DMS53 (cell line): ENCODE measurements around the gene CBX8.
A peak's percentile ranks its signal among the peaks of the same experiment; 100 is the strongest.

Experiments
- DNase-seq: peaks from one replicate; lab custom pipeline; 2025; lab: John Stamatoyannopoulos, UW

The CBX8 gene

DNA sequence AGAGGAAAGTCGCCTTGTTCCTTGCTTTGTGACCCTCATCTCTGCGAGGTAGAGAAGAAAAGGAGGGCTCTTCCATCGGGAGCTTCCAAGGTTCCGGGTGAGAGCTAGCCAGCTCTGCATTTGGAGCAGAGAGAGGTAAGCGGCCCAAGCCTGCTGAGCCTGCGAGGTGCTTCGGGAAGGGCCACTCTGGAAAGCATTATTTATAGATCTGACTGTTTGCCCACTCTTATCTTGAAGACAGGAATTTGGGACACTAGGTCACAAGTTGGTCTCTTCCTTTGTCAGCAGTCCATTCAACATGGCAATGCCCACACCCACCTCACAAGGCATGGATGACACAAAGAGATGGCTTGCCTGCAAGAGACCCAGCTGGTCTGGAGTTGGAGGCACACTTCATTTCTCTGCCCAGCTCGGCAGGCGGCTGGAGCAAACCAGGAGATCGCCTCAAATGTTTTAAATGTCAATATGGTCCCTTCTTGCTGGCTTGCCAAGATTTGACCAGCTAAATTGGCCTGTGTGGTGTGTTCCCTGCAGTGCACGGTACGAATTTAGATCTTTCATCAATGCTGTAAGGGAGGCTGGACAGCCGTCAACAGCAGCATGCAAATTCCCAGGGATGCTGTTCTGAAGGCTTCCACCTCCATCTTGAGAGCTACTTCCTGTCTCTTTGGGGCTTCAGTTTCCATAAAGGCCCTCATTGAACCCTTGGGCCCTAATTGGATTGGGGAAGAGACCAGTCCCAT is 22.8 kb upstream of the CBX8 start:
- no peak for DNase-seq

- no peak for DNase-seq
Measured at GRCh38 chr17:79819085-79819484, 22.2 kb upstream of the CBX8 start.

DNA sequence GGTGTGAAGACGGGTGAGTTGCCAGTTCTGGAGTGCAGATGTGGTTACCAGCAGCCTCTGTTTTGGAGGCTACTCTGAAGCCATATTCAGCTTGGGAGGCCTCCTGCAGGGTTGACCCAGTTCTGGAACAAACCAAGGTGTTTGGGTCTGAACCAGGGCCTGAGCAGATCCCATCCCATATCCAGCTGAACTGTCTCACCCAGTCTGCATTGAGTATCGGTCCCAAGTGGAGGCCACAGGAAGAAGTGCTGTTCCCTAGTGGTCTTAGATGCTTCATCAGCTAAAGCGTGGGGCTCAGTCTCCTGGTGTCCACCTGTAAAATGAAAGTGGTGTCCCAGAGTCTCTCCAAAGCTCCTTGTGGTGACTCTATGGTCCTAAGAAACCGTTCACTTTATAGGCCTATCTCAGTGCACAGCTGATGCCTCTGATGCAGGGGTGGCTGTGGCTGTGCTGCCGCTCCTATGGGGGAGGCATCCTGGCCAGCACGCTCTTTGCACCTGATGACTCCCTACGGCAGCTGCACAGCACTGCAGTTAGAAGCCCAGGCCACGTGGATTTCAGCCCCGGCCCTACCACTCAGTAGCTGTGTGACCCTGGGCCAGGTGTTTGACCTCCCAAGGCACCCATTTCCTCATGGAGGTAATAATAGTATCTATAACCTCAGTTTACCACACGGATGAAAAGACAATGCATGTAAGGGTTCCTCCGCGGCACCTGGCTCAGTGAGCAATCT is 21.3 kb upstream of the CBX8 start:
- no peak for DNase-seq

DNA sequence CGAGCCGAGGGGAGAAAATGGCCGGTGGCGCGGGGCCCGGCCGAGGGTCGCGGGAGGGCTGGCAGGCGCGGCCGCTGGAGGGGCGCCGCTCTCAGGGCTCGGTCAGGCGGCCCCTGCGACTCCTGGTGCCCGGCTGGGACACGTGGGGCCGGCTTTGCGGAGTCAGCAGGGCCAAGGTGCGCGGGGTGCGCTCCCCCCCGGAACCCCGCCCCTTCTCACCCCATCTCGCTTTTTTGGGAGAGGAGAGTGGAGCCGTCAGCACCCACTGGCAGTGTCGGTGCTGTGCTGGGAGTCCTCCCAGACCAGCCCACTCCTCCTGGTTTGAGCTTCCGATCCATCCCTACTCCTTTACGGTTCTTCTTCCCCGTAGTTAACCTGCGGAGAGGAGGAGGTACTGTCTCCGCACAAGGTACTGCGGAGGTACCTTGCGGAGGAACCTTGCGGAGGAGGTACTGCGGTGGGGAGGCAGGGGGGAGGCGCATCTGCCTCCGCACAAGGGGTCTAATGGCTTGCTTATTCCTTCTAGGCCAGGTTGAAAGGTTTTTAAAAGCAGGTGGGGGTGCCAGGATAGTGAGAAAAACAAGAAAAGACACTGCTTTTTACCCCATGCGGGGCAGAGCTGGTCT is 19.1 kb upstream of the CBX8 start:
- DNase-seq: no peak

DNA sequence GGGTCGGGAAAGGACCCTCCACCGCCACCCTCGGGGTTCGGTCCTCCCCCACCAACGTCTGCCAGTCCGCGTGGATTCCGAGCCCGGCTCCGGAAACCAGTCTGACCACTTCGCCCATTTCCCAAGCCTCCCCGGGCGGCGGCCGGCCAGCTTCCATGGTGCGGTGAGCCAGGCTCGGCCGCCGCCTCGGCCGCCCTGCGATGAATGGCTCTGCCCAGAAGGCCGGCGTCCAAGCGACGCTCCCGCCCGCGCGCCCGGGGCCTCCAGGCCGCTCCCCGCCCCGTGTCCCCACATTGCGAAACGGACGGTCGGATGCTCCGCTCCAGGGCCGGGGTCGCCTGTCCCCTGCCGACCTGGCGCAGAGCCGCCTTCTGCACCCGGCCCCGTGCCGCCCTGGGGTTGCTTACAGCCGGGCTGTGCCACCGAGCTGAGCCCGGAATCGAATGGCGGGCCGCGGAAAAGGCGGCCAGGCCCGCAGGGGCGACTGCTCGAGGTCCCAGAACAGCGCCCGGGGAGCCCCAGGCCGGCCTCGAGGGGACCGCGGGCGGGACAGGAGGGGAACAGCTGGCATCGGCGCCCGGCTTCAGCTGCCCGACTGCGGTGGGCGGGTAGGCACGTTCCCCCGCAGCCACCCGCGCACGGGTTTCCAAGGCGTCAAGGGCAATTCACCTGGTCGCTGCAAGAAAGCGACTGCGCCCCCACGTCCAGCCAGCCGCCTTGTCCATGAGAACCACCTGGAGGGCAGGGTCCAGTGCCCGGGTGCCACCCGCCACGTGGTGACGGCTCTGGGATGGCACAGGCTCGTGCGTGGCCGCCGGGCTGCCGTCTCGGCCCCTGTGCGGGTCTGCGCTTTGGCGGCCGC is 18.3 kb upstream of the CBX8 start:
- DNase-seq: peak; percentile 90

GRCh38 chr17:79814127-79814973 is 17.5 kb upstream of the CBX8 start:
- DNase-seq: peak; percentile 79

DNA sequence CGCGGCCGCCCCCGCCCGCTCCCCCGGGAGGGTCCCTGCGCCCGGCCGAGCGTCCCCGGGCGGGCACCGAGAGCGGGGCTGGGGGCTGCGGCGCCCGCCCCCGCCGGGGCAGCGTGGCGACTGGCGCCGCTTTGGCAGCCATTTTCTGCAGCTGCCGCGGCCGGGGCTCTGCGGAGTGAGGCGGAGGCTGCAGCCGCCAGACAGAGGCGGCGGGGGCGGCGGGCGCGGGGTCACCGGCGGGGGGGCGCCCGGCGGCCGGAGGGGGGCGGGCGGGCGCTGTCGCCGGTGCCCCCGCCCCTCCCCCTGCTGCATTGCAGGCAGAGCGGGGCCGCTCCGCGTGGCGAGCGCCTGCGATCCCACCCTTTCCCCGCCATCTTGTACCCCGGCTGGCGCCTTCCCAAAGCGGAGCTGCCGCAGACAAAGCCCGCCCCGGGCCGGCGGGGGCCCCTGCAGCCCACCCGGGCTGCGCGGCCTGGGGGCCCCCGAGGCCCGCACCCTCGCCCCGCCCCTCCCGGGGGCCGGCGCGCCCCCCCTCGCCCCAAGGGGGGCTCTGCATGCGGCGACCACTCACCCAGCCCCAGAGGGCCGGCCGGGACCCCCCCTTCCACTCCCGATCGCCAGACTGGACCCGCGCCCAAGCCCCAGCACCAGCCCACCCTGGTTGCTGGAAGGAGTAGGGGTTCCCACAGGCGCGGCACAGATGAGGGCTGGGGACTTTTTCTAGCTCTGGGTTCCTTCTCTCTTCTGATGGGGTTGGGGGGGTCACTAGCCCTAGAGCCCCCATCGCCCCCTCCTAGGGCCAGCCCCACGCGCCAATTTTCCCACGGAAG is 16.6 kb upstream of the CBX8 start:
- DNase-seq: peak; percentile 73

DNA sequence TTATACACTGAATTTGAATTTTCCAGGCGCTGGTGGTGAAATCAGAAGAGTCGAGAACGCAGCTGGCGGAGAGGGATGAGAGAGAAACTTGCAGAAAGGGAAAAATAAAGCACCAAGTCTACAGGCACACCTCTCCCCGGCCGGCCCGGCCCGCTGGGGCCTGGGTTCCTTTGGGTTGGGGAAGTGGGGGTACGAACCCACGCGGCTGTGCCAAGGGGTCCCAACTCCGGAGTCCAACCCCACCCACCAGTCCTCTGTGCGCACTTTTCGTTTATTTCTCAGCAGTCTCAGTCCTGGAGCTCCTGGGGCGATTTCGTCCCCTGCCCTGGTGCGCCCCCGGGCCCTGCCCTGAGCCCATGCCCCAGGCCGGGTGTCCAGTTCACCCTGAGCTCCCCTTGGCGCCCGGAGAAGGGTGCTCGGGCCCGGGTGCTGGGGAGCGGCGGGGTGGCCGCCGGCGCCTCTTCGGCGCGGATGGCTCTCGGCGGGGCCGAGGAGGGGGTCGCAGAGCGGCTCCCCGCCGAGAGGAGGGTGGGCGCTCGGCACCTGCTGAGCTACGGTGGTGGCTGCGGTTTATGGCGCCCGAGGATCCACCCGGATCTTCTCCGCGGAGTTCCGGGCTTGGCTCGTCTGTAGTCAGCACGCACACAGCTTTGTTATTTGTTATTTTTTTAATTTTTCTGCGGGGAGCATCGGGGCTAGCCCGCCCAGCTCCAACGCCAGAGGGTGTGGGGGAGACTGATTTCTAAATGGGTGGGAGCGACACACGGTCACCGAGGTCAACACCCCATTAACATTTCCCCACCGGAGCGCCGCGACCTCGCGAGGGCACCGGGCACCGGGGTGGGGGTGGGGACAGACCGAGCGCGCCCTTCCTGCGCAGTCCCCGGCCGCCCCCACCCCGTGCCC is 15.7 kb upstream of the CBX8 start:
- peak; percentile 72 for DNase-seq

DNA sequence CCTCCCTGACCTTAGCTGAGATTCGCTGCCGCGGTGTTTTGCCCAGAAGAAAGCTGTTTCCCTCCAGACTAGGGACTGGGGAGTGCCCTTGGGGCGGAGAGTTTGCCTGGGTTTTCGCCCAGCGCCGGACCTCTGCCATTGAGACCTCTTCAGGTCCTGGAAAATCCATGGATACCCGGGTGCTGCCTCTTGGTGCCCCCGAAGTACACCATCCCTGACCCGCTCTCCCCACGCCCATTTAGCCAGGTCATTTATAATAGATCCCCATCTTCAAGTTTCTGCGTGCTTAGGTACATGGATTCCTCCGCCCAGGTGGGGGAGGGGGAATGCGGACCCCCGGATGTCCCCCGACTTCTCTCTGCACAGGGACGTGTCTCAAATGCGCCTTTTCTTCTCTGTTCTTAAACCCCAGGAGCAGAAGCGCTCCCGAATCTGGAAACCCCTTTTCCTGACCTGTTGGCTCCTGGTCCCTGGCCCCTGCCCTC is 15.0 kb upstream of the CBX8 start:
- no peak for DNase-seq

GRCh38 chr17:79811011-79811867 is 14.4 kb upstream of the CBX8 start:
- peak; percentile 90 for DNase-seq

DNA sequence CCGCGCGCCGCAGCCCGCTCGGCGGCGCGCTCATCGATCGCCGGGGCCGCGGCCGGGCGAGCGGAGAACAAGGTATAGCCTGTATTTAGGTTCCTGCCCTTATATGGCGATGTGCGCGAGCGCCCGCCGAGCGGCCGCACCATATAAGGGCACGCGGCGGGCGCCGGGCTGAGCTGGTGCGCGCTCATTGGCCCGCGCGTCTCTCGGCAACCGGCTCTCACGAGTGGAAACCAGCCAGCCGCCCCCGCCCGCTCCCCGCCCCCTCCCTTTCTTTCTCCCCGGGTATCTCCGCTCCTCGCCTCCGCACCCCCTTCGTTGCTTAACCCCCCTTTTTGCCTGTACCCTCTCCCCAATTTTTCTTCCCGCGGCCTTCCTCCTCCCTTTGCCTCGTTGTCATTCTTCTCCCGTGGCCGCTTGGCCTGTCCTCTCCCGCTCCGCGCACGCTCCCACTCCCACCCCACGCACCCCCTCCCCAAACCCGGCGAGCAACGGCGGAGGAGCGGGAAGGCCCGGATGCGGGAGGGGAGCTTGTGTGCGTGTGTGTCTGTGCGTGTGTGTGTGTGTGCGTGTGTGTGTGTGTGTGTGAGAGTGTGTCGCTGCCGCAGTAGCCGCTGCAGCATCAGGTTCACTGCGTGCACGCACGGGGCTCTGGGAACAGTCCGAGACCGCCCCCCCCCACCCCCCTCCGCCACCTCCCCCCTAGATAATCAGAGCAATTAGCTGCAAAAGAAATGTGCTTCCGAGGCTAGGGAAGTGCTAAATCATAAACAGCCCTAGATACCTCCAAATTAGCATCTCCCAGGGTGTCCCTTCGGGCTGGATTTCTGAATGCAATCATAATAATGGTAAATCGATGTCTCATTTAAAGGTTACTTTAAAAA is 13.5 kb upstream of the CBX8 start:
- peak; percentile 98 for DNase-seq

- peak; percentile 87 for DNase-seq
Measured at GRCh38 chr17:79809530-79810129, 12.8 kb upstream of the CBX8 start.

- DNase-seq: peak; percentile 86
Measured at GRCh38 chr17:79808763-79809529, 12.1 kb upstream of the CBX8 start.

DNA sequence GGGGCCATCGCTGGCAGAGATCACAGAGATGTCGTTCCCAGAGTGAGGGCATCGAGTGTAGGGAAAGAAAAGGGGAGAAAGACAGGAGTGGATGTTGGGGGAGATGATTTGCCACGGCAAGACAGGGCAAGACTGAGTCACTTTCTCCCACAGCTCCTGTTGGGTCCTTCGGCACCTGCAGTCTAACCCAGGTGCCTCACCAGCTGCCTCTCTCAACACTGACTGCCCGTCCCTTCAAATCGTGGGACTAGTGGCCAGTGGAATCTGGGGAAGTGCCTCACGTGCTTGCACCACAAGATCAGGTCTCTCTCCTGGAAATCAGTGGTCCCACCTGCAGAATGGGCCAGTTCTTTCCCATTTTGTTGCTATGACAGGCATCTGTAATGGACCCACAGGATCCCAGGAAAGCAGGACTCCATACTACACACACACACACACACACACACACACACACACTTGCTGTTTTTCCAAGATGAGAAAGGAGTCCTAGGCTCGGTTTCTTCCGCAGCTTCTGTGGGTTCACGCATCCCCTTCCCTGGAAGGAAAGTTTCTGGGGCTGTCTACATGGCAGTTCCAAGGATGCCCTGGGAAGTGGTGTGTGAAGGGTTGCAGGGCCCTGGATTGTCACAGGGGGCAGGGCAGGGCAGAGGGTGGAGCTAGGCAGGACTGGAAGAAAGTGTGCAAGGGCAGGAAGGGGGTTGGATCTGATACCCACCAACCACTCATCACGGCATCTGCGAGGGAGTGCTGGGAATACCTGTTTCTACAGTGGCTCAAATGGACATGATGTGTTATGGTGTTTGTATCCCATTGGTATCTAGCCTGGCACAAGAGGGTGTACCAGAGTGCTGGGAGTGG is 10.2 kb upstream of the CBX8 start:
- no peak for DNase-seq

DNA sequence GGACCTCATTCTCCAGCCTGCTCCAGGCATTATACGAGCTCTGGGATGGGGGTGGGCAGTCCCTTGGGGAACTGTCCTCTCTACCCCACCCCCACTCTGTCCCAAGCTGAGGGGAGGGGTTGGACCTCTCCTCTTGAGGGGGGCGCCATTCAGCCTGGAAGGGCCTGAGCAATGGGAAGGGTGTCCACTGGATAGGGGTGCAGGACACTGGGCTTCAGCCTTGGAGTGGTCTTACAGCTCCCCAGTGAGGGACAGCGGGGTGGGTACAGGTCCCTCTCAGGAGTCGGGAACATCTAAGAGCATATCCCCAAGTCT is 9.5 kb upstream of the CBX8 start:
- DNase-seq: no peak
